Adipocyte (in vitro differentiated cells): Measurements from ENCODE around the gene USP43.
A peak's percentile ranks its signal among the peaks of the same experiment; 100 is the strongest.

Experiments
- DNase-seq: peaks from one replicate; pipeline ENCODE4 v3.0.0-alpha.2; 2015; ENCODE audit warnings: low read depth
- H3K27me3 ChIP-seq: replicated peaks from 2 replicates; pipeline ENCODE4 v1.7.0; 2013; ENCODE audit warnings: mild to moderate bottlenecking, low read length, moderate library complexity; ENCODE audit not compliant: control insufficient read depth, insufficient read depth
- H3K36me3 ChIP-seq: 2 replicates; pipeline ENCODE4 v1.7.0; 2013; ENCODE audit warnings: low read length, mild to moderate bottlenecking, moderate library complexity; ENCODE audit not compliant: control insufficient read depth, insufficient read depth, severe bottlenecking
- H3K4me1 ChIP-seq: 2 replicates; pipeline ENCODE4 v1.7.0; 2013; ENCODE audit warnings: mild to moderate bottlenecking, low read length, moderate library complexity; ENCODE audit not compliant: control insufficient read depth, insufficient read depth
- H3K4me3 ChIP-seq: 2 replicates; pipeline ENCODE4 v1.7.0; 2013; ENCODE audit warnings: mild to moderate bottlenecking, low read length, moderate library complexity
- H3K9ac ChIP-seq: 2 replicates; pipeline ENCODE4 v1.7.0; 2013; ENCODE audit warnings: mild to moderate bottlenecking, low read length, moderate library complexity
- H3K9me3 ChIP-seq: 2 replicates; pipeline ENCODE4 v1.7.0; 2013; ENCODE audit warnings: mild to moderate bottlenecking, low read length, moderate library complexity; ENCODE audit not compliant: control insufficient read depth

The USP43 gene

DNA sequence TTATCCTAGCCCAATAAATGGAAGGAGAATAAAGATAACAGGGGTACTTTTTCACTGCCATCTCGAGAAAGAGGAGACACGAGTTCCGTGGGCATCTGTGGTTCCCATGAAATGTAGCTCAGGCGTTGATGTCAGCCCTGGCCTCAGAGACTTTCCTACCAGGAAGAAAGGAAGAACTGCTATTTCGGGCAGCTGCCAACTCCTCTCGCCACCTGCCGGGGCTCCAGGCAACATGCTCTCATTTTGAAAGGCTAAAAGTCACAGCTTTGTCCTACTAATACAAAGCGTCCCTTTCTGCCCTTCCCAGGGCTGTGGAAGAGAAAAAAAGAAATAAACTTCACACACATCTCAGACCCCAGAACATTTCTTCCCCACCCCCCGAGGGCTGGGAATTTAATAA, 80.3 kb downstream of the USP43 start:
- DNase-seq = peak; percentile 2

DNA sequence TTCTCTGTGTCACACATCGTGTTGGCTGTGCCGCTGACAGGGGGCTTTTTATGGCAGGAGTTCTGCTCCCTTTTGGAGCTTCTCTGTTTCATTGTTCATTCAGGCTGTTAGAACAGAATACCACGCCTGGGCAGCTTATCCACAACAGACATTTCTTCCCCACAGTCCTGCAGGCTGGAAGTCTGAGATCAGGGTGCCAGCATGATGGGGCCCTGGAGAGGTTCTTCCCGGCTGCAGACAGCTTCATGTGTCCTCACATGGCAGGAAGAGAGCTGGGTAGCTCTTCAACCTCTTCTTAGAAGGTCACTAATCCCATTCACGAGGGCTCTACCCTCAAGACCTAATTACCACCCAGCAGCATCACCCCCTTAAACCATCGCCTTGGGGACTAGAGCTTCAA, 81.0 kb downstream of the USP43 start:
- no peaks in the 10 kb centered on the region for H3K4me1 ChIP-seq
- no peaks in the 10 kb centered on the region for H3K36me3 ChIP-seq
- peaks cover 42% of the 10 kb centered on the region for H3K27me3 ChIP-seq
- DNase-seq = no peak
- no peaks in the 10 kb centered on the region for H3K9me3 ChIP-seq
- H3K9ac ChIP-seq = no peak overlapping the region
- no peak overlapping the region for H3K4me3 ChIP-seq

More for the DNA sequence above, 80.3 kb downstream of the USP43 start:
- Histone ChIP-seq H3K9me3 (no peaks in the 10 kb centered on the region), H3K36me3 (no peaks in the 10 kb centered on the region), H3K4me3 (no peak overlapping the region), H3K9ac (no peak overlapping the region), H3K4me1 (no peaks in the 10 kb centered on the region), H3K27me3 (peaks cover 42% of the 10 kb centered on the region)

DNA sequence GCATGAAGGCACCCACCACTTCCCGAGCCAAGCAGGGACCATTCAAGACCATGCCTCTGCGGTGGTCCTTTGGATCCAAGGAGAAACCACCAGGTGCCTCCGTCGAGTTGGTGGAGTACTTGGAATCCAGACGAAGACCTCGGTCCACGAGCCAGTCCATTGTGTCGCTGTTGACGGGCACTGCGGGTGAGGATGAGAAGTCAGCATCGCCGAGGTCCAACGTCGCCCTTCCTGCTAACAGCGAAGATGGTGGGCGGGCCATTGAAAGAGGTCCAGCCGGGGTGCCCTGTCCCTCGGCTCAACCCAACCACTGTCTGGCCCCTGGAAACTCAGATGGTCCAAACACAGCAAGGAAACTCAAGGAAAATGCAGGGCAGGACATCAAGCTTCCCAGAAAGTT, 82.7 kb downstream of the USP43 start:
- H3K36me3 ChIP-seq = no peaks in the 10 kb centered on the region
- no peak for DNase-seq
- H3K4me3 ChIP-seq = no peak overlapping the region
- peaks cover 42% of the 10 kb centered on the region for H3K27me3 ChIP-seq
- no peaks in the 10 kb centered on the region for H3K4me1 ChIP-seq
- no peak overlapping the region for H3K9ac ChIP-seq
- H3K9me3 ChIP-seq = no peaks in the 10 kb centered on the region

DNA sequence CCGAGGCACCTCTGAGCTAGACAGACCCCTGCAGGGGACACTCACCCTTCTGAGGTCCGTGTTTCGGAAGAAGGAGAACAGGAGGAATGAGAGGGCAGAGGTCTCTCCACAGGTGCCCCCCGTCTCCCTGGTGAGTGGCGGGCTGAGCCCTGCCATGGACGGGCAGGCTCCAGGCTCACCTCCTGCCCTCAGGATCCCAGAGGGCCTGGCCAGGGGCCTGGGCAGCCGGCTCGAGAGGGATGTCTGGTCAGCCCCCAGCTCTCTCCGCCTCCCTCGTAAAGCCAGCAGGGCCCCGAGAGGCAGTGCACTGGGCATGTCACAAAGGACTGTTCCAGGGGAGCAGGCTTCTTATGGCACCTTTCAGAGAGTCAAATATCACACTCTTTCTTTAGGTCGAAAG, 83.2 kb downstream of the USP43 start:
- peaks cover 42% of the 10 kb centered on the region for H3K27me3 ChIP-seq
- no peaks in the 10 kb centered on the region for H3K36me3 ChIP-seq
- H3K9ac ChIP-seq = no peak overlapping the region
- H3K9me3 ChIP-seq = no peaks in the 10 kb centered on the region
- no peak overlapping the region for H3K4me3 ChIP-seq
- no peaks in the 10 kb centered on the region for H3K4me1 ChIP-seq
- DNase-seq = no peak

DNA sequence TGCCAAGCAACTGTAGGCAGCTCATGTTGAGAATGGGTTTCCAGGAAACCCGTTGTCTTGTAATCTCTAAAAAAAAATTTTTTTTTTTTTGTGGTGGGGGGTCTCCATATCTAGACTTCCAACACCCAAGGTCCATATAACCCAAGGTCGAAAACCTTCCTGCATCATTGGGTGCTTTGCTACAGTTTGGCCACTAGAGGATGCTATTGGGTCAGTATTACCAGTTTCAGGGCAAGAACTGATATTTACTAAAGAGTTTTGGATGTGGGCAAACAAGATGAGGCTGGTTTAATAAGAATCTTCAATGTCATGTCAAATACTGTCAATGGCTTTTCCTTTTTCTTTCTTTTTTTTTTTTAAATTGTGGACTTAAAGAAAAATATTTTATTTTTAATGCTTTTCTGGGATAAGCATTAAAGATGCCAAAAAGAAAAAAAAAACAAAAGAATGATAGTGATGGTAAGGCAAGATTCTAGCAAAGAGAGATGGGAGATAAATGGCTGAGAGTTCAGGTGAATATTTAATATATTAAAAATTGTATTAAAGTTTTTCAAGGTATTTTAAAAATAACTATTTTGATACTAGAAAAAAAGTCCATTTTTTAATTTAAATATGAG, 83.8 kb downstream of the USP43 start:
- no peak overlapping the region for H3K9ac ChIP-seq
- peak; percentile 70 for DNase-seq
- no peaks in the 10 kb centered on the region for H3K36me3 ChIP-seq
- H3K4me3 ChIP-seq = no peak overlapping the region
- no peaks in the 10 kb centered on the region for H3K9me3 ChIP-seq
- H3K27me3 ChIP-seq = peaks cover 38% of the 10 kb centered on the region
- H3K4me1 ChIP-seq = no peaks in the 10 kb centered on the region

DNA sequence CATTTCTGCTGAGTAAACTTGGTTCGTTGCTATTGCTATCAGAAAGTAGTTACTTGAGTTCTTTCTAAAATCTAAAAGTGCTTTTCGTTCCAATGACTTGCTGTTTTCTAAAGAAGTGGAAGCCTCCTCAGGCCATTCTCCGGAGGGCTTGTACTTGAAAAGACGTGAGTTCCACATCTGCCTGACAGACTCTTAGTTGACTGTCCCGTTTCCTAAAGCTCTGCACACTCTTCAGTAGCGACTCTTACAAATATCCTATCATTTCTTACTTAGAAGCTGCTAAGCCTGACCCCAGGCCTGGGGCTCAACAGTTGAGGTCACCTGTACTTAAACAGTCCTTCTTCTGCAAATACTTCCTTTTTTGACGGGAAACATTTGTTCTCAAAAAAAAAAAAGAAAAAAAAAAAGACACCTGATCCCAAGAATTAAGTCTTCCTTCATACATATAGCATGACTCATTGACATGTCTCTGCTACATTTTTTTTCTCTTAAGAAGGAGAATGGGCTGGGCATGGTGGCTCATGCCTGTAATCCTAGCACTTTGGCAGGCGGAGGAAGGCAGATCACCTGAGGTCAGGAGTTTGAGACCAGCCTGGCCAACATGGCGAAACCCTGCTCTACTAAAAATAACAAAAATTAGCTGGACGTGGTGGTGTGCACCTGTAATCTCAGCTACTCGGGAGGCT, 84.6 kb downstream of the USP43 start:
- no peaks in the 10 kb centered on the region for H3K9me3 ChIP-seq
- no peak for DNase-seq
- no peaks in the 10 kb centered on the region for H3K36me3 ChIP-seq
- H3K4me3 ChIP-seq = no peak overlapping the region
- H3K4me1 ChIP-seq = no peaks in the 10 kb centered on the region
- peaks cover 36% of the 10 kb centered on the region for H3K27me3 ChIP-seq
- no peak overlapping the region for H3K9ac ChIP-seq

DNA sequence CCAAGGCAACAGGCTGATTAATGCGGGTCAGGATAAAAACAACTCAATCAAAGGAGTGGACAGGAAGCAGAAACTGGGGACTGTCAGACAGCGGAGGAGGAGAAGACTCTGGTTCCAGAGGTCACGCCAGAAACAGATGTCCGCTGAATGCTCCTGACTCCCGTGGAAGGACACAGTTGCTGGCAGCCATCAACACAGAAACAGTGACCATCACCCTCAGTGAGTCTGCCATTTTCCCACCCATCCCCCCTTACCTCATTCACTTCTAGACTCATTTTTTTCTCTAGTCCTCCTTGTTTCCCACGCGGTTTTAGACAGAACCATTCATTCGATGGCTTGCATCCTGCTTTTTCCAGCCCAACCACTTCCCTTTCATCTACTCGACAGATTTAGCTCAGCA, 105.2 kb downstream of the USP43 start:
- Histone ChIP-seq H3K9ac (no peak overlapping the region), H3K4me3 (no peak overlapping the region), H3K9me3 (no peaks in the 10 kb centered on the region), H3K36me3 (no peaks in the 10 kb centered on the region), H3K4me1 (peaks cover 3% of the 10 kb centered on the region), H3K27me3 (peaks cover 18% of the 10 kb centered on the region)
- DNase-seq = no peak

DNA sequence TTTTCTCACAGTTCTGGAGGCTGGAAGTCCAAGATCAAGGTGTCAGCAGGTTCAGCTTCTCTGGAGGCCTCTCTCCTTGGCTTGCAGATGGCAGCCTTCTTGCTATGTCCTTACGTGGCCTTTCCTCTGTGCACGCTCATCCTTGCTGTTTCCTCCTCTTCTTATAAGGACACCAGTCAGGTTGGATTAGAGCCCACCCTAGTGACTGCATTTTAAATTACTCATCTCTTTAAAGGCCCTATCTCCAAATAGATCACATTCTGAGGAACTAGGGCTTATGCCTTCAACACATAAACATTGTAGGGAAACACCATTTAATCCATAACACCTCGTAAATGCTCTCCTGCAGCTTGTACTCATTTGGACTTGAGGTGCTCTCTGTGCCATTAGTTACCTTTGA, 109.8 kb downstream of the USP43 start:
- Histone ChIP-seq H3K4me3 (no peak overlapping the region), H3K9me3 (no peaks in the 10 kb centered on the region), H3K4me1 (no peaks in the 10 kb centered on the region), H3K27me3 (peaks cover 10% of the 10 kb centered on the region), H3K9ac (no peak overlapping the region), H3K36me3 (no peaks in the 10 kb centered on the region)
- no peak for DNase-seq

DNA sequence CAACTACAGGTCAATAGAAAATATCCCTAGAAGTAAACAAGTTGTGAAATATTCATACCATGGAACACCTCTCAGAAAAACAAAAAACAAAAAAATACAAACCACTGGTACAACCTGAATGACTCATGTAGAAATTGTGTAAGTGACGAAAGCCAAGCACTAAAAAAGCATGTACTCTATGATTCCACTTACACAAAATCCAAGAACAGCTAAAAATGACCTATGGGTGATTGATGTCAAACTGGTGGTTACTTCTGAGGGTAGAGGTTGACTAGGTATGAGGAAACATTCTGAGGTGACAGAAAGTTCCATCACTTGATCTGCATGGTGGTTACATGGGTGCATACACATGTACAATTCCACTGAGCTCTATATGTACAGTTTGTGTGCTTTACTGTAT, 114.9 kb downstream of the USP43 start:
- peaks cover 10% of the 10 kb centered on the region for H3K4me1 ChIP-seq
- DNase-seq = no peak
- no peaks in the 10 kb centered on the region for H3K36me3 ChIP-seq

DNA sequence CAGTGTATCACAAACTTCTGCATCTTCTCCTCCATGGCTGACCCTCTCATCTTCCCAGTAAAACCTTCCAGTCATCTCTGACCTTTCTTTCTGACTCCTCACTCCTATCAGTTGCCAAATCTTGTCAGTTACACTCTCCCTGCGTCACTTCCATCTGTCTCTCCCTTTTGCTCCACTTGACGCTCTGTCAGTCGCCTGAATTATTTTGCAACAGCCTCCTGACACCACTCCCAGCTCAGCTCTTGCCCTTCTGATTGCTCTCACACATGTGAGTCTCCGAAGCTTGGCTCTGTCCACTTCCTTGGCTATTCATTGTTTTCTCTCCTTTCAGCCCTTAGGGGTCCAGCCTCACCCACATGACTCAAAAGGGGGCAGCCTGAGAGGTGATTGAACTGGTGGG, 118.3 kb downstream of the USP43 start:
- Histone ChIP-seq H3K4me3 (no peak overlapping the region), H3K27me3 (peaks cover 19% of the 10 kb centered on the region), H3K9ac (no peak overlapping the region), H3K36me3 (no peaks in the 10 kb centered on the region), H3K4me1 (peaks cover 14% of the 10 kb centered on the region), H3K9me3 (no peaks in the 10 kb centered on the region)
- DNase-seq = no peak

More for the DNA sequence above, 114.9 kb downstream of the USP43 start:
- no peak overlapping the region for H3K9ac ChIP-seq
- no peak overlapping the region for H3K4me3 ChIP-seq
- peaks cover 10% of the 10 kb centered on the region for H3K27me3 ChIP-seq
- no peaks in the 10 kb centered on the region for H3K9me3 ChIP-seq

DNA sequence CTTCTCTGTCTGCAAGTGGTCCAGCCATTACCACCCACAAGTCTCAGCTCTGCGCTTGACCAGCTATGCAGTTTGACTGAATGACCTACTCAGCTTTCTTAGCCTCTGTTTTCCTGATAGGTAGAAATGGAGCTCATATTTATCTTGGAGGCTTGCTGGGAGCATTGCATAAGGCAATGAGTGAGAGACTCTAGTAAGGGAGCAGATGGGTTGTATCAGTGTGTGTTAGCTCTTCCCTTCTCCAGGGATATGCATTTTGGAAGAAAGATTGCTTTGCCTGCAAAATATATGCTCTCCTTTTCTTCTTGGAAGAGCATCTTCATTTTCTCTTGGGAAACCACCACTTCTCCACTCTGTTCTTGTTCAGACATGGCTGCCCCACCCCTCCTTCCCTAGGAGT, 120.0 kb downstream of the USP43 start:
- DNase-seq = no peak
- H3K9me3 ChIP-seq = no peaks in the 10 kb centered on the region
- peaks cover 19% of the 10 kb centered on the region for H3K27me3 ChIP-seq
- H3K36me3 ChIP-seq = no peaks in the 10 kb centered on the region
- H3K4me3 ChIP-seq = no peak overlapping the region
- peaks cover 14% of the 10 kb centered on the region for H3K4me1 ChIP-seq
- no peak overlapping the region for H3K9ac ChIP-seq

DNA sequence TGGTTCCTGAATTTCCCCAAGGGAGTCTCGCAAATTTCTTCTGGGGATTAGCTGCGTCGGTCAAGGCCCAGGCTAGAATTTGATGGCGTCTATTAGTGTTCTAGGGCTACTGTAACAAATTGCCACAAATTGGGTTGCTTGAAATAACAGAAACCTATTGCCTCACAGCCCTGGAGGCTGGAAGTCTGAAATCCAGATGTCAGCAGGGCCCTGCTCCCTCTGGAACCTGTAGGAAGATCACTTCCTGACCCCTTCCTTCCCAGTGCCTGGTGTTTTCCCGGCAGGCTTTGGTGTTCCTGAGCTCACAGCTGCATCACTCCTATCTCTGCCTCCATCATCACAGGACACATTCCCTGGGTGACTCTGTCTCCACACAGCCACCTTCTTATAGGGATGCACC, 121.7 kb downstream of the USP43 start:
- Histone ChIP-seq H3K4me1 (peaks cover 14% of the 10 kb centered on the region), H3K36me3 (no peaks in the 10 kb centered on the region), H3K9me3 (no peaks in the 10 kb centered on the region), H3K4me3 (no peak overlapping the region), H3K9ac (no peak overlapping the region), H3K27me3 (peaks cover 19% of the 10 kb centered on the region)
- no peak for DNase-seq
